HG03060 (cell line): Measurements from ENCODE around the gene OLFML2B.

Source experiments
- ATAC-seq: cut with Tn5 transposase; IDR thresholded peaks from one replicate; pipeline ENCODE4 v1.9.1; 2021; ENCODE audit warnings: low read depth, moderate number of reproducible peaks; ENCODE audit not compliant: unreplicated experiment

The OLFML2B gene

DNA sequence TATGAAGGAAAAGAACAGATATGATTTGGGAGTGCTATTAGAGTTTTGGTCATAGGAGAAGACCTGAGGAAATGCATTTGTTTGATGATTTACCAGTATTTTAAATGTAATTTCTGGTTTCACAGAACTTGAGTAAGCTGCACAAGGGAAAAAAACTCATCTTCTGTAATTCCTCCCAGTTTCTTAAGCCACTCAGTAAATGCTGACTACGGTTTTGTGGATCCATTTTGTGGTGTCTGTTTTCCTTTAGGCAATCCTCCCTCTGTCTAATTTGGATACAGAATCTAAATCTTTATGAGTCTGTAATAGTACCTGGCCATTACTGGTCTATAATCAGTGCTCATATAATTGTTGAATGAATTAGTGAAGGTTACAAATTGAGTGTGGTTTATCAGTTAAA, 72.0 kb downstream of the OLFML2B start:
- no peak for ATAC-seq

GRCh38 chr1:161950377-161950776, 73.3 kb downstream of the OLFML2B start:
- no peak for ATAC-seq

GRCh38 chr1:161949548-161949947, 74.1 kb downstream of the OLFML2B start:
- no peak for ATAC-seq

- ATAC-seq = no peak
Measured at GRCh38 chr1:161948435-161948834, 75.2 kb downstream of the OLFML2B start.

- no peak for ATAC-seq
Measured at GRCh38 chr1:161946071-161946987, 77.3 kb downstream of the OLFML2B start.

- no peak for ATAC-seq
Measured at GRCh38 chr1:161945306-161946060, 78.2 kb downstream of the OLFML2B start.

GRCh38 chr1:161944381-161944780, 79.3 kb downstream of the OLFML2B start:
- ATAC-seq = no peak

- ATAC-seq = no peak
Measured at GRCh38 chr1:161943737-161944136, 79.9 kb downstream of the OLFML2B start.

GRCh38 chr1:161941726-161942436, 81.8 kb downstream of the OLFML2B start:
- no peak for ATAC-seq

- ATAC-seq = no peak
Measured at GRCh38 chr1:161940866-161941591, 82.6 kb downstream of the OLFML2B start.

- no peak for ATAC-seq
Measured at GRCh38 chr1:161936786-161937185, 86.9 kb downstream of the OLFML2B start.

DNA sequence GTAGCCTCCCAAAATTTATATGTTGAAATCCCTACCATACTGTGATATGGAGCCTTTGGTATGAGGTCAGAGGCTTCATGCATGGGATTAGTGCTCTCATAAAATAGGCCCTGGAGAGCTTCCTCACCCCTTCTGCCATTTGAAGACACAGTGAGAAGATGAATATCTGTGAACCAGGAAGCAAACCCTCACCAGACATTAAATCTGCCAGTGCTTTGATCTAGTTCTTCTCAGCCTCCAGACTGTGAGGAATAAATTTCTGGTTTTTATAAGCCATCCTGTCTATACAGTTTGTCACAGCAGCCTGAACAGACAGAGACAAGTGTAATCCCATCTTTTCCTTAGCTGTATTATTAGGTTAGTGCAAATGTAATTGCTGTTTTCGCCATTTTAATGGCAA, 88.4 kb downstream of the OLFML2B start:
- ATAC-seq = no peak

- no peak for ATAC-seq
Measured at GRCh38 chr1:161933592-161934588, 89.8 kb downstream of the OLFML2B start.
